ENCODE measurements around the gene SLC25A22. TPM values are rescaled to one million over a fixed set of nuclear protein-coding genes. Genes with fewer than 3 reads are reported as not detected.

The SLC25A22 gene
- total and polyA plus RNA-seq, 9 of the 15 experiments (the other 6 are each of a cell fraction or from before 2014, with no cell fraction given), result 0.41 to 55.4 (median 11.4) TPM

- FAIRE-seq, result no peak
- ATAC-seq, result no peak
- Histone ChIP-seq H3K4me3 (no peak overlapping the region), H3K36me3 (ENCODE audit: control insufficient read depth, insufficient read depth, low read length) (peaks cover 25% of the 10 kb centered on the region; the same call in 1 of the 3 replicates), H3K79me2 (ENCODE audit: control insufficient read depth, insufficient read depth, low read length) (no peaks in the 10 kb centered on the region), H3K4me1 (replicated peaks in 1 of 2; ENCODE audit: control insufficient read depth in 2 of 2, insufficient read depth in 2 of 2, low read length in 2 of 2) (peaks cover 0 to 73% of the 10 kb centered on the region in 2 experiments; a peak in 2 of 5 replicates), H3K27ac (ENCODE audit: extremely low read depth, low read depth, low read length) (no peak overlapping the region), H3K27me3 (ENCODE audit: control insufficient read depth in 2 of 2, insufficient read depth in 2 of 2, low read length in 2 of 2) (no peaks in the 10 kb centered on the region), H3K9me1 (ENCODE audit: control insufficient read depth, insufficient read depth, low read length) (peaks cover 3% of the 10 kb centered on the region), H3K9ac (ENCODE audit: insufficient read depth in 1 of 2, low read depth in 2 of 2, low read length in 2 of 2) (peak overlapping the region in 1 of 2 experiments; percentile 69; a peak in 1 of 4 replicates), H2AFZ (ENCODE audit: low read depth, low read length) (no peak overlapping the region), H3K4me2 (ENCODE audit: insufficient read depth, low read length) (no peak overlapping the region), H4K20me1 (replicated peaks; ENCODE audit: control insufficient read depth, insufficient read depth, low read length) (no peaks in the 10 kb centered on the region), H3K9me3 (replicated peaks; ENCODE audit: control insufficient read depth, insufficient read depth, low read depth, low read length) (no peaks in the 10 kb centered on the region)
- ChIA-PET CTCF (ENCODE audit: low intra/inter-chr PET ratio) (no interaction called here), POLR2A (interaction anchor here (0.5 to 2.0 kb wide), 5 partner anchors 8 to 293 kb away, joined by 3 to 6 read pairs (median 5); no protein-coding TSS in a partner anchor)
- BruUV-seq (replicated peaks), result no TSS peak
- WGBS (ENCODE audit: insufficient coverage, low coverage, missing lambda C conversion rate), result 44% methylated on average over 16 of the region's 31 CpGs
- TF ChIP-seq HMGN3 (IDR thresholded peaks at IDR 0.05; ENCODE audit: borderline replicate concordance, extremely low read depth, insufficient read length, low read depth, low read length) (peak; percentile 10), ESRRA (IDR thresholded peaks at IDR 0.05; ENCODE audit: borderline replicate concordance, low read depth) (peak; percentile 87), NONO (IDR thresholded peaks at IDR 0.05; ENCODE audit: low read depth in 2 of 2, low read length in 1 of 2) (no peak), ZNF717 (CRISPR knock-in tag; IDR thresholded peaks at IDR 0.05) (no peak), POLR2G (IDR thresholded peaks at IDR 0.05; ENCODE audit: low read depth, low read length) (peak; percentile 42; the same call in 1 of the 2 replicates), TGIF2 (CRISPR knock-in tag; IDR thresholded peaks at IDR 0.05) (peak; percentile 15; the same call in 1 of the 2 replicates)
- no peak for DNase-seq (ENCODE audit: extremely low read depth in 1 of 4, low spot score in 3 of 4)
- in situ Hi-C loops (cut with MboI), result no loop called here
- intact Hi-C loops (cut with micrococcal nuclease), result no loop called here
Observed at GRCh38 chr11:788953-789940, 8.8 kb downstream of the SLC25A22 start.

All from K562 (cell line).